Measurements from ENCODE around the gene GATC. TPM values are rescaled to one million over a fixed set of nuclear protein-coding genes. Genes with fewer than 3 reads are reported as not detected.

Gene GATC
- total and polyA plus RNA-seq, 2 donors (not counting 1 experiment from before 2014, with no cell fraction given): 15.0 to 26.0 TPM

- Mint-ChIP-seq H3K27ac (peak overlapping the region; percentile 93), H3K4me1 (peaks cover 28% of the 10 kb centered on the region), H3K9me3 (ENCODE audit: insufficient read depth) (no peaks in the 10 kb centered on the region), H3K27me3 (no peaks in the 10 kb centered on the region), H3K4me3 (peak overlapping the region; percentile 98)
- peaks cover 17% of the 10 kb centered on the region in 2 donors for H3K4me1 ChIP-seq (ENCODE audit: control insufficient read depth in 2 of 2, insufficient read depth in 2 of 2, low read length in 2 of 2)
- peak overlapping the region; percentile 87 for H3K4me2 ChIP-seq (replicated peaks; ENCODE audit: low read depth, low read length, poor library complexity, severe bottlenecking)
- intact Hi-C loops (cut with micrococcal nuclease): loop anchor here (1.0 to 5.0 kb wide), 6 partner anchors 27 to 140 kb away; partner anchors contain the start of genes GATC, POP5, RNF10 and SRSF9
- peak overlapping the region; percentile 82 for H3K9ac ChIP-seq (ENCODE audit: low read length)
- TF ChIP-seq EZH2 (IDR thresholded peaks at IDR 0.05; ENCODE audit: borderline replicate concordance, insufficient read depth, low read depth, low read length, poor library complexity, severe bottlenecking): no peak
- TF ChIP-seq, protein P1, sequence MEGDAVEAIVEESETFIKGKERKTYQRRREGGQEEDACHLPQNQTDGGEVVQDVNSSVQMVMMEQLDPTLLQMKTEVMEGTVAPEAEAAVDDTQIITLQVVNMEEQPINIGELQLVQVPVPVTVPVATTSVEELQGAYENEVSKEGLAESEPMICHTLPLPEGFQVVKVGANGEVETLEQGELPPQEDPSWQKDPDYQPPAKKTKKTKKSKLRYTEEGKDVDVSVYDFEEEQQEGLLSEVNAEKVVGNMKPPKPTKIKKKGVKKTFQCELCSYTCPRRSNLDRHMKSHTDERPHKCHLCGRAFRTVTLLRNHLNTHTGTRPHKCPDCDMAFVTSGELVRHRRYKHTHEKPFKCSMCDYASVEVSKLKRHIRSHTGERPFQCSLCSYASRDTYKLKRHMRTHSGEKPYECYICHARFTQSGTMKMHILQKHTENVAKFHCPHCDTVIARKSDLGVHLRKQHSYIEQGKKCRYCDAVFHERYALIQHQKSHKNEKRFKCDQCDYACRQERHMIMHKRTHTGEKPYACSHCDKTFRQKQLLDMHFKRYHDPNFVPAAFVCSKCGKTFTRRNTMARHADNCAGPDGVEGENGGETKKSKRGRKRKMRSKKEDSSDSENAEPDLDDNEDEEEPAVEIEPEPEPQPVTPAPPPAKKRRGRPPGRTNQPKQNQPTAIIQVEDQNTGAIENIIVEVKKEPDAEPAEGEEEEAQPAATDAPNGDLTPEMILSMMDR (IDR thresholded peaks at IDR 0.05): peak; percentile 31
- peaks cover 20% of the 10 kb centered on the region for H4K20me1 ChIP-seq (ENCODE audit: control insufficient read depth, insufficient read depth, low read length, poor library complexity, severe bottlenecking)
- peak overlapping the region; percentile 83 for H2AFZ ChIP-seq (ENCODE audit: insufficient read depth, low read depth, low read length, poor library complexity, severe bottlenecking)
- H3K27ac ChIP-seq (ENCODE audit: low read length in 2 of 2): peak overlapping the region; percentile 45 to 78
- peak; percentile 79 for DNase-seq
- POLR2A ChIA-PET: interaction anchor here (0.6 to 2.0 kb wide), 3 partner anchors 27 to 49 kb away, joined by 3 to 26 read pairs (median 4); partner anchors contain the start of gene SRSF9
- H3K9me3 ChIP-seq (ENCODE audit: control extremely low read depth in 1 of 3, control insufficient read depth in 2 of 3, insufficient read depth in 1 of 3, low read length in 2 of 3): no peaks in the 10 kb centered on the region
- peak; percentile 15 for ATAC-seq (ENCODE audit: low read depth)
- peaks cover 0 to 5% of the 10 kb centered on the region in 2 experiments for H3K36me3 ChIP-seq (replicated peaks in 1 of 2; ENCODE audit: control extremely low read depth in 1 of 2, control insufficient read depth in 1 of 2, extremely low read depth in 1 of 2, insufficient read depth in 2 of 2, low read length in 1 of 2)
- H3K79me2 ChIP-seq (ENCODE audit: control insufficient read depth, insufficient read depth, low read length): peaks cover 24% of the 10 kb centered on the region
- H3K27me3 ChIP-seq (replicated peaks in 1 of 4; ENCODE audit: control extremely low read depth in 1 of 4, control insufficient read depth in 3 of 4, insufficient read depth in 4 of 4, low read length in 3 of 4): no peaks in the 10 kb centered on the region
- H3K4me3 ChIP-seq (ENCODE audit: control extremely low read depth in 1 of 5, extremely low read depth in 1 of 5, insufficient read depth in 1 of 5, low read depth in 2 of 5, low read length in 4 of 5): peak overlapping the region; percentile 68 to 90 (median 83)
- WGBS (ENCODE audit: insufficient coverage): under 1% methylated on average over 41 of the region's 47 CpGs
- CTCF ChIA-PET: interaction anchor here (0.5 to 2.1 kb wide), 15 partner anchors 12 to 1038 kb away, joined by 3 to 10 read pairs (median 4); partner anchors contain the start of genes COQ5 and RNU4-1
Measured at GRCh38 chr12:120496413-120497340, 50.4 kb downstream of the GATC start.
